ENCODE measurements around the gene CYTH4. TPM values are rescaled to one million over a fixed set of nuclear protein-coding genes. Genes with fewer than 3 reads are reported as not detected.

CYTH4 gene
- total RNA-seq: 0.06 TPM in 1 of 2 replicates, not detected in the other

DNA sequence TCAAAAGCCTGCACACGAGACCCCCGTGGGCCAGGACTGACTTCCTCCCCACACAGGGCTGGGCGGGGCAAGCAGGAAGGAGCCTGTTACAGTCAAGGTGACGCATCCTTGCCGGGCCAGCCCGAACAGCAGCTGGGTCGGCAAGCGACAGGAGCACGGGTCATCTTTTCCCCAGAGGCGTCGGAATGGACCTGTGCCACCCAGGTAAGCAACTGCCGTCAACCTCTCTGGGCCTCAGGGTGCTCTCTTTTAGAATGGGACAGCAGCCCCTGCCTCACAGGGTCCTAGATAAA, at the start of gene CYTH4:
CYTH4 (plus strand) TSS at position 124 of the 293 bp plus-strand sequence; CDS start at position 186, 62 bp downstream.

DNA sequence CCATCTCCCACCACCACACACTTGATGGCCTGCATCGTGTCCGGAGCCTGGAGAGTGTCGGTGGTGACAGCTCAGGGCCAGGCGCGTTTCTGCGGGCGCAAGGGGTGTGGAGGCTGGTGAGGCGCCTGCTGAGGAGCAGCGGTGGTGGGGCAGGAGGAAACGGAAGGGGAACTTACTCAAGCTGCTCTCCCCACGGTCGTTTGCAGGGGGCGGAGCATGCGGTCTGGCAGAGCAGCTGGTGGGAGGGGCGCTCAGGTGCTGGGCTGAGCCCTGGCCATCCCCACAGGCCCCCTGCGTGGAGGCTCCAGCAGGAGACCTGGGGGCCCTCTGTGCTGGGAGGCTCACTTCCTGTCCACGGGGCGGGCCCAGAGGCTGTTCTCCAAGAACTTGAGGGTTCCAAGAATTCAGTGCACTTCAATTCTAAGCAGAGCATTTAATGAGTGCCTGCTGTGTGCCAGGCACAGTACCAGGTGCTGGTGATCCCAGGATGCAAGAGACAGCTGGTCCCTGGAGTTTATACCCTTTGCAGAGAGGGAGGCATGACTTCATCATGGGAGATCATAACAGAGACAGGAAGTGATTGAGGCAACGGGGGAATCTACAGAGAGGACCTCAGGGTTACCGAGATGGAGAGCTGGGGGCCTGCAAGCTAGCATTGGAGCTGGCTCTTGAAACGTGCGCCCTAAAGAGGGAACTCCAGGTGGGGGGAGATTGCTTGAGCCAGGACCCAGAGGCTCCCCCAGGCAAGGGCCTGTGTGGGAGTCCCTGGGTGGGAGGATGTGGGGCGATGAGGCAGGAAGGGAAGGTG, 38.0 kb upstream of the CYTH4 start, which contains the start of gene RAC2:
RAC2 (minus strand) TSS at position 156 of the 808 bp plus-strand sequence; CDS start at position 35, 121 bp downstream.

Other genes with a start within 250 kb of the CYTH4 start
- gene KCTD17, start 230.8 kb upstream of the CYTH4 start, total RNA-seq: 16.4 and 52.7 TPM in 2 replicates
- not detected in 2 replicates for gene TMPRSS6, start 172.8 kb upstream of the CYTH4 start, total RNA-seq
- gene IL2RB, start 132.6 kb upstream of the CYTH4 start, total RNA-seq: not detected in 2 replicates
- 2.8 and 4.5 TPM in 2 replicates for gene C1QTNF6, start 94.3 kb upstream of the CYTH4 start, total RNA-seq
- not detected in 2 replicates for gene SSTR3, start 70.0 kb upstream of the CYTH4 start, total RNA-seq
- 9.9 and 18.6 TPM in 2 replicates for gene RAC2, start 38.2 kb upstream of the CYTH4 start, total RNA-seq
- under 0.01 and 0.06 TPM in 2 replicates for gene ELFN2, start 145.0 kb downstream of the CYTH4 start, total RNA-seq
- 82.4 and 129 TPM in 2 replicates for gene MFNG, start 203.9 kb downstream of the CYTH4 start, total RNA-seq
- gene CARD10, start 236.9 kb downstream of the CYTH4 start, total RNA-seq: 29.6 and 37.2 TPM in 2 replicates